ENCODE measurements around the gene ZNF697. TPM values are rescaled to one million over a fixed set of nuclear protein-coding genes. Genes with fewer than 3 reads are reported as not detected.

The ZNF697 gene
- total and polyA plus RNA-seq, 9 of the 15 experiments (the other 6 are each of a cell fraction or from before 2014, with no cell fraction given), result 2.1 to 13.6 (median 8.3) TPM

- Histone ChIP-seq H2AFZ (ENCODE audit: low read depth, low read length) (no peak overlapping the region), H3K9me3 (replicated peaks; ENCODE audit: control insufficient read depth, insufficient read depth, low read depth, low read length) (no peaks in the 10 kb centered on the region), H3K9me1 (ENCODE audit: control insufficient read depth, insufficient read depth, low read length) (no peaks in the 10 kb centered on the region), H3K9ac (ENCODE audit: insufficient read depth in 1 of 2, low read depth in 2 of 2, low read length in 2 of 2) (no peak overlapping the region), H3K79me2 (ENCODE audit: control insufficient read depth, insufficient read depth, low read length) (no peaks in the 10 kb centered on the region; the same call in 2 of the 3 replicates), H3K27ac (ENCODE audit: extremely low read depth, low read depth, low read length) (no peak overlapping the region), H3K27me3 (ENCODE audit: control insufficient read depth in 2 of 2, insufficient read depth in 2 of 2, low read length in 2 of 2) (no peaks in the 10 kb centered on the region), H4K20me1 (replicated peaks; ENCODE audit: control insufficient read depth, insufficient read depth, low read length) (peaks cover 17% of the 10 kb centered on the region), H3K36me3 (ENCODE audit: control insufficient read depth, insufficient read depth, low read length) (no peaks in the 10 kb centered on the region), H3K4me2 (ENCODE audit: insufficient read depth, low read length) (no peak overlapping the region), H3K4me1 (replicated peaks in 1 of 2; ENCODE audit: control insufficient read depth in 2 of 2, insufficient read depth in 2 of 2, low read length in 2 of 2) (peaks cover 0 to 2% of the 10 kb centered on the region in 2 experiments; a peak in 1 of 5 replicates), H3K4me3 (no peak overlapping the region)
- no peak for TF ChIP-seq EZH2 (IDR thresholded peaks at IDR 0.05; ENCODE audit: borderline replicate concordance, low read depth, low read length)
- TF ChIP-seq MTA2 (IDR thresholded peaks at IDR 0.05; ENCODE audit: low read depth), result no peak
- TF ChIP-seq TOE1 (IDR thresholded peaks at IDR 0.05; ENCODE audit: borderline replicate concordance), result no peak
- no peak for TF ChIP-seq TOE1 (CRISPR knock-in tag; IDR thresholded peaks at IDR 0.05; ENCODE audit: borderline replicate concordance, low read depth)
- TF ChIP-seq TBL1XR1 (IDR thresholded peaks at IDR 0.05; ENCODE audit: low read length in 2 of 2), result no peak
- no peak for TF ChIP-seq SMC3 (conservative IDR thresholded peaks at IDR 0.05; ENCODE audit: insufficient read depth, low read depth, low read length)
- no peak for TF ChIP-seq THAP12 (CRISPR knock-in tag; IDR thresholded peaks at IDR 0.05)
- no peak for TF ChIP-seq ZNF212 (CRISPR knock-in tag; IDR thresholded peaks at IDR 0.05)
- no peak for TF ChIP-seq THRA (IDR thresholded peaks at IDR 0.05)
- ChIA-PET POLR2A (interaction anchor here (0.6 to 1.8 kb wide), 5 partner anchors 9 to 35 kb away, joined by 3 to 5 read pairs (median 3); no protein-coding TSS in a partner anchor), CTCF (ENCODE audit: low intra/inter-chr PET ratio) (no interaction called here)
- FAIRE-seq (no peak), DNase-seq (ENCODE audit: extremely low read depth in 1 of 4, low spot score in 3 of 4) (no peak), ATAC-seq (no peak)
- in situ Hi-C loops (cut with MboI), result no loop called here
- WGBS (ENCODE audit: insufficient coverage, low coverage, missing lambda C conversion rate), result 55% methylated on average over 4 of the region's 4 CpGs
- intact Hi-C loops (cut with micrococcal nuclease), result no loop called here
- BruUV-seq (replicated peaks), result no TSS peak
Observed at GRCh38 chr1:119636491-119637089, 11.5 kb downstream of the ZNF697 start.
